B cell (primary cell): ENCODE data around the gene DERA.

ENCODE experiments used
- CTCF ChIP-seq: fragments of 200-600 bp; IDR thresholded peaks from one replicate; pipeline ENCODE4 v1.8.0; 2022; ENCODE audit warnings: antibody characterized with exemption, mild to moderate bottlenecking
- EZH2 ChIP-seq: IDR thresholded peaks from 2 replicates; pipeline ENCODE4 v1.6.1; 2012; ENCODE audit warnings: borderline replicate concordance, low read depth, mild to moderate bottlenecking, moderate library complexity, low read length; ENCODE audit not compliant: insufficient read depth, poor library complexity, severe bottlenecking

- TF ChIP-seq CTCF (no peak), EZH2 (no peak)
Observed at GRCh38 chr12:15919418-15919817, 8.3 kb downstream of the DERA start.
